ENCODE measurements around the gene RITA1.

The RITA1 gene

GRCh38 chr12:113174461-113175384 is 10.8 kb upstream of the RITA1 start:
- DNase-seq (ENCODE audit: low spot score): peak; percentile 89

- no peak for DNase-seq (ENCODE audit: low spot score)
Observed at GRCh38 chr12:113179023-113179422, 6.5 kb upstream of the RITA1 start.

DNA sequence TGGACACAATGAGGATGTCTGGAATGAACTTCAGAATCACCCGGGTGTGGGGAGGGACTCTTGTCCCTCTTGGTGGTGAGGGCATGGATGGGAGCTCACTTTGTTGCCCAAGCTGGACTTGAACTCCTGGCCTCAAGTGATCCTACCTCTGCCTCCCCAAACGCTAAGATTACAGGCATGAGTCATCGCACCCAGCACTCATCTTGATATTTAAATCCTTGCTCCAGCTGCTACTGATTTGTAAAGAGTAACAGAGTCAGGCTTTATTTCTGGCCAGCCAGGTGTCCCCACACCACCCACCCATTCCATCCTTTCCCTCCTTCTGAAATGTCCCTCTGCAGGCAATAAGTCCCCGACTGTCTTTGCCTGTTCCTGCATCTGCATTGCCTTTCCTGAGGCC is 5.2 kb upstream of the RITA1 start:
- no peak for DNase-seq (ENCODE audit: low spot score)

GRCh38 chr12:113181975-113182374 is 3.5 kb upstream of the RITA1 start:
- no peak for DNase-seq (ENCODE audit: low spot score)

- DNase-seq (ENCODE audit: low spot score): no peak
Observed at GRCh38 chr12:113183030-113183589, 2.4 kb upstream of the RITA1 start.

DNA sequence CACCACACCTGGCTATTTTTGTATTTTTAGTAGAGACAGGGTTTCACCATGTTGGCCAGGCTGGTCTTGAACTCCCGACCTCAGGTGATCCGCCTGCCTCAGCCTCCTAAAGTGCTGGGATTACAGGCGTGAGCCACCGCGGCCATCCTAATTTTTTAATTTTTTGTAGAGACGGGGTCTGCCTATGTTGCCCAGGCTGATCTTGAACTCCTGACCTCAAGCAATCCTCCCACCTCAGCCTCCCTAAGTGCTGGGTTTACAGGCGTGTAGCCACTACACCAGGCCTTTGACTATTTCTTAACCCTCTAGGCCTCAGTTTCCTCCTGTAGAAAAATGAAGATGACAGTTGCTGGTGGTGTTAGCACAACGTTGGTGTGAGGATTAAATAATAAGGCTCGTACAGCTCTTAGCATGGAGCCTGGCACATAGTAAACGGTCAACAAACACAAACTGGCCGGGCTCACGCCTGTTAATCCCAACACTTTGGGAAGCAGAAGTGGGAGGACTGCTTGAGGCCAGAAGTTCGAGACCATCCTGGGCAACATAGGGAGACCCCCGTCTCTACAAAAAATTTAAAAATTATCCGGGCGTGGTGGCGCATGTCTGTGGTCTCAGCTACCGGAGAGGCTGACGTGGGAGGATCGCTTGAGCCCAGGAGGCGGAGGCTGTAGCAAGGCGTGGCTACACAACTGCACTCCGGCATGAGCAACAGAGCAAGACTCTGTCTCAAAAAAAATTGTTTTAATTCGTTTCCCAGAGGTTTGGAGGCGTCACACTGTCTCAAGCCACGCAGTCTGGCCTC is 1.2 kb upstream of the RITA1 start:
- DNase-seq (ENCODE audit: low spot score): no peak

DNA sequence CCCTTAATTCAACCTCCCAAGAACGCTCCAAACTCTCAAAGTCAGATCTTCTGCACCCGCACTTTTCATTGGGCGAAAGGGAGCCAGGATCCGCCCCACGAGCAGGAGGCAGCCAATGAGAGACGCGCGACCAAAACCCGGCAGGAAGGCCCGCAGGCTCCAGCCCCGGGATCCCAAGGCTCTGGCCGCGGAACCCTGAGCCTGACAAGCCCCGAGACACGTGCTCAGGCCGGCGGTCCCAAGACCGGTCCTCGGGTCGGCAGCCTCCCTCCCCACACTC is 681 bp upstream of the RITA1 start:
- DNase-seq (ENCODE audit: low spot score): peak; percentile 96

GRCh38 chr12:113186033-113186365 is 478 bp downstream of the RITA1 start:
- no peak for DNase-seq (ENCODE audit: low spot score)

- no peak for DNase-seq (ENCODE audit: low spot score)
Observed at GRCh38 chr12:113186666-113187325, 1.3 kb downstream of the RITA1 start.

GRCh38 chr12:113189361-113189760 is 3.8 kb downstream of the RITA1 start:
- DNase-seq (ENCODE audit: low spot score): no peak

DNA sequence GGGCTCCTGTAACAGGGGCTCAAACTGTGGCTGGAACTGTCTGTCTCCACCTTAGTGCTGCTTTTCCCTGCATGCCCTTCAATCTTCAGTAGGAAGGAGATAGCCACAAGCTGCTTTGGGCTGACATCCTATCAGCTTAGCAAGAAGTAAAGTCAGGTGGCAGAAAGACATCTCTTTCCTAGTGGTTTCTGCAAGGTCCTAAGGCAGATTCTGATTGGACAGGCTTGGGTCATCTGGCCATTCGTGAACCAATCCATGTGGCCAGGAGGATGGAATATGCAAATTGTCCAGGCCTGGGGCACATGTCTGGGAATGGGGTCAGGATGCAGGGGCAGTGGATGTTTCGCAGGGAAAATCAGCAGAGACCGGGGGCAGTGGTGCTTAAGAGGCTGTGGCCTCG is 5.2 kb downstream of the RITA1 start:
- DNase-seq (ENCODE audit: low spot score): peak; percentile 40

DNA sequence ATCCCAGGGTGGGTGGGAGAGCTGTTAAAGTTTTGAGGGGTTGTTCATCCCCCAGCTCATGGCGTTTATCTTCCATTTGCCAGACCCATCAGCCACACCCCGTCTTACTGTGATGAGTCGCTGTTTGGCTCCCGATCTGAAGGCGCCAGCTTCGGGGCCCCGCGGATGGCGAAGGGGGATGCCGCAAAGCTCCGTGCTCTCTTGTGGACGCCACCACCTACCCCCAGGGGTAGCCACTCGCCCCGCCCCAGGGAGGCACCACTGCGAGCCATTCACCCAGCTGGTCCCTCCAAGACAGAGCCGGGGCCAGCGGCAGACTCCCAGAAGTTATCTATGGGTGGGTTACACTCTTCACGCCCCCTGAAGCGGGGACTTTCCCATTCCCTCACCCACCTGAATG is 5.7 kb downstream of the RITA1 start:
- DNase-seq (ENCODE audit: low spot score): no peak

GRCh38 chr12:113194971-113195391 is 9.5 kb downstream of the RITA1 start:
- DNase-seq (ENCODE audit: low spot score): peak; percentile 81

GRCh38 chr12:113195598-113195997 is 10.1 kb downstream of the RITA1 start:
- DNase-seq (ENCODE audit: low spot score): no peak

GRCh38 chr12:113196582-113196981 is 11.1 kb downstream of the RITA1 start:
- no peak for DNase-seq (ENCODE audit: low spot score)

DNA sequence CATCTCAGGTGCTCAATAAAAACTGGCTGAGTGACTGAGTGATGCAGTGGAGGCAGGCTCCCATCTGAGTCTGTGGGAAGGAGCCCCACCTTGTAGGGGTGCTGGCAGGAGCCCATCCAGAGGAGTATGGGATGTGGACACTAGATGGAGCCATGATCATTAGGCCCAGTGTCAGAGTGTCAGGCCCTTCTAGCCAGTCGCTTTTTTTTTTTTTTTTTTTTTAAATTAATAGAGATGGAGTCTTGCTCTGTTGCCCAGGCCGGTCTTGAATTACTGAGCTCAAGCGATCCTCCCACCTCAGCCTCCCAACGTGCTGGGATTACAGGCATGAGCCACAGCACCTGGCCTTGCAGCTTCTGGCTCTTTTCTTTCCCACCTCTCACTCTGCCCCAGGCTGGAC is 11.5 kb downstream of the RITA1 start:
- DNase-seq (ENCODE audit: low spot score): peak; percentile 90

DNA sequence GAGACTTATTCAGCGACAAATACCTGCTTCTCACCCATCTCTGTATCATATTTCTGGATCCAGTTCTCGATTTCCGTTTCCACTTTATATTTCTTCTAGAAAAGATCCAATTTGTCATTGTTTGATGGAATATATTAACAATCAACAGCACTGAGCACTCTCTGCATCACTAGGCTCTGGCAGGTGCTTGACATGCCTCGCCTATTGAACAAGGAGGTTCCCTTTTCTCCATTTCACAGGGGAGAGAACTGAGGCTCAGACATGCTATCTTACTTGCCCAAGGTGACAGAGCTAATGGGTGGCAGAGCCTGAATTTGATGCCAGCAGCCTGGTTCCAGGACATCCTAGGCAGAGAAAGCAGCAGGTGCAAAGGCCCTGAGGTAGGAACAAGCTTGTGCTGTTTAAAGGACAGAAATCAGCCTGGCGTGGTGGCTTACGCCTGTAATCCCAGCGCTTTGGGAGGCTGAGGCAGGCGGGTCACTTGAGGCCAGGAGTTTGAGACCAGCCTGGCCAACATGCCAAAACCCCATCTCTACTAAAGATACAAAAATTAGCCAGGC is 12.1 kb downstream of the RITA1 start:
- no peak for DNase-seq (ENCODE audit: low spot score)

DNA sequence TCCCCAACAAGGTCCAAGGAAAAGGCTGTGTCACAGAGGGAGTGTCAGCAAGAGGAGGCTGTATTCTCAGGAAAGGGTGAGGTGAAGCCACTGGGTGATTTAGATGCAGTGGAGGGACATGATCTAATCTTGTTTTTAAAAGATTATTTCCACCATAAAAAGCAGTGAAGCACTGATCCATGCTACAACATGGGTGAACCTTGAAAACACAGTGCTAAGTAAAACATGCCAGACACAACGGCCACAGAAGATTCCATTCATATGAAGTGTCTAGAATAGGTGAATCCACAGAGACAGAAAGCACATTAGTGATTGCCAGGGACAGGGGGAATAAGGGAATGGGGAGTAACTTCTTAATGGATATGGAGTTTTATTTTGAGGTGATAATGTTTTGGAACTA is 12.8 kb downstream of the RITA1 start:
- no peak for DNase-seq (ENCODE audit: low spot score)

DNA sequence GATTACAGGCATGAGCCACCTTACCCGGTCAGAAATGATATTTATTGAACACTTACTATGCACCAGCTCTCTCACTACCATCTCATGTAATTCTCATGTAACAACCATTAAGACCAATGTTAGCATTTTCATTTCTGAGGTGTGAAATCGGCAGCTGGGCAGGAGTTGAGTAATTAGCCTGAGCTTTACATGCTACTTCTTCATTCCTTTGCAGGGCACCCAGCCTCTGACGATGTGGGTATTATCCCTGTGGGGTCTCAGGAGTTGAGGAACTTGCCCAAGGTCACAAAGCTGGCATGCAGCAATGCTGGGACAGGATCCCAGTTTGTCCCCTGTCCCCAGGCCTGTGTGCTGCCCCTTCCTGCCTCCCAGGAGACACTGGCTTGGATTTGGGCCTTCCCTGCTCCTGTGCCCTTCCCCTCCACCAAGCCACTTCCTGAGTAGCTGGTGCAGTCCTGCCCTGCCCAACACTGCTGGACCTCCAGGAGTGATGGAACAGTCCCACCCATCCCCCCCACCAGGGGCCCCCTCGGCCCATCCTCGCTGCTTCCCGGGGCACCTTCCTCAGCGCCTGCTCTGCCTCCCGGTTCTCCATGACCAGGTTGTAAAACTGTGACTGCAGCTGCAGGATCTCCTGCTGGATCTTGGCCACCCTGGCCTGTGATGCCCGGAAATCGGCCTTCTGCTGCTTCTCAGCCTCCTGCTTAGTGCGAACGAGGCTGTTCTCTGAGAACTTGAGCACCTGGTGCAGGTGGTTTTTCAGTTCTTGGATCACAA is 14.7 kb downstream of the RITA1 start:
- no peak for DNase-seq (ENCODE audit: low spot score)

GRCh38 chr12:113201187-113202177 is 16.0 kb downstream of the RITA1 start:
- DNase-seq (ENCODE audit: low spot score): no peak

Data from hepatic stellate cell (primary cell).